ENCODE results near the gene GAPDH.
"Not testable (repeated sequence)": the region's sequence is repeated elsewhere in the genome, so short reads cannot be mapped to it uniquely, and the experiment has no call there.

- not testable (repeated sequence) for TF ChIP-seq EZH2 (IDR thresholded peaks at IDR 0.05; ENCODE audit: borderline replicate concordance, insufficient read depth, low read depth, low read length, poor library complexity, severe bottlenecking)
- TF ChIP-seq CTCF (IDR thresholded peaks at IDR 0.05), result peak; percentile 52
Measured at GRCh38 chr12:6558014-6558760, 23.9 kb downstream of the GAPDH start.

Measured in B cell (primary cell).